ENCODE data around the gene MAMLD1.
"Not testable (repeated sequence)": the region's sequence is repeated elsewhere in the genome, so short reads cannot be mapped to it uniquely, and the experiment has no call there.

MAMLD1 gene

GRCh38 chrX:150362599-150363481, at the start of gene MAMLD1:
MAMLD1 (plus strand) TSS chrX:150363317; CDS start chrX:150445517, 82,200 bp downstream.
- DNase-seq (ENCODE audit: low read depth in 2 of 2), result no peak

- DNase-seq (ENCODE audit: low read depth in 2 of 2), result no peak
These were observed 49.6 kb upstream of the MAMLD1 start for GRCh38 chrX:150313514-150313913.

GRCh38 chrX:150314186-150314585, 48.9 kb upstream of the MAMLD1 start:
- no peak for DNase-seq (ENCODE audit: low read depth in 2 of 2)

GRCh38 chrX:150316564-150316963, 46.6 kb upstream of the MAMLD1 start:
- no peak for DNase-seq (ENCODE audit: low read depth in 2 of 2)

GRCh38 chrX:150323020-150323419, 40.1 kb upstream of the MAMLD1 start:
- no peak for DNase-seq (ENCODE audit: low read depth in 2 of 2)

- DNase-seq (ENCODE audit: low read depth in 2 of 2), result no peak
These were observed 38.9 kb upstream of the MAMLD1 start for GRCh38 chrX:150324035-150324728.

- no peak for DNase-seq (ENCODE audit: low read depth in 2 of 2)
These were observed 38.2 kb upstream of the MAMLD1 start for GRCh38 chrX:150324919-150325318.

- no peak for DNase-seq (ENCODE audit: low read depth in 2 of 2)
These were observed 36.4 kb upstream of the MAMLD1 start for GRCh38 chrX:150326541-150327247.

- no peak for DNase-seq (ENCODE audit: low read depth in 2 of 2)
These were observed 33.8 kb upstream of the MAMLD1 start for GRCh38 chrX:150329282-150329681.

- DNase-seq (ENCODE audit: low read depth in 2 of 2), result no peak
These were observed 33.2 kb upstream of the MAMLD1 start for GRCh38 chrX:150329868-150330267.

GRCh38 chrX:150332023-150332422, 31.1 kb upstream of the MAMLD1 start:
- DNase-seq (ENCODE audit: low read depth in 2 of 2), result no peak

GRCh38 chrX:150334100-150334499, 29.0 kb upstream of the MAMLD1 start:
- no peak for DNase-seq (ENCODE audit: low read depth in 2 of 2)

- DNase-seq (ENCODE audit: low read depth in 2 of 2), result no peak
These were observed 28.1 kb upstream of the MAMLD1 start for GRCh38 chrX:150334981-150335380.

- DNase-seq (ENCODE audit: low read depth in 2 of 2), result no peak
These were observed 26.1 kb upstream of the MAMLD1 start for GRCh38 chrX:150337026-150337425.

- DNase-seq (ENCODE audit: low read depth in 2 of 2), result no peak
These were observed 25.6 kb upstream of the MAMLD1 start for GRCh38 chrX:150337536-150337935.

- DNase-seq (ENCODE audit: low read depth in 2 of 2), result no peak
These were observed 24.5 kb upstream of the MAMLD1 start for GRCh38 chrX:150338615-150339014.

GRCh38 chrX:150339736-150340135, 23.4 kb upstream of the MAMLD1 start:
- no peak for DNase-seq (ENCODE audit: low read depth in 2 of 2)

GRCh38 chrX:150340326-150340725, 22.8 kb upstream of the MAMLD1 start:
- not testable (repeated sequence) for DNase-seq (ENCODE audit: low read depth in 2 of 2)

- no peak for DNase-seq (ENCODE audit: low read depth in 2 of 2)
These were observed 15.6 kb upstream of the MAMLD1 start for GRCh38 chrX:150347471-150347870.

GRCh38 chrX:150348365-150348764, 14.8 kb upstream of the MAMLD1 start:
- DNase-seq (ENCODE audit: low read depth in 2 of 2), result no peak

GRCh38 chrX:150352114-150352513, 11.0 kb upstream of the MAMLD1 start:
- no peak for DNase-seq (ENCODE audit: low read depth in 2 of 2)

- DNase-seq (ENCODE audit: low read depth in 2 of 2), result no peak
These were observed 10.5 kb upstream of the MAMLD1 start for GRCh38 chrX:150352581-150352980.

Measured in stimulated activated CD8-positive, alpha-beta memory T cell treated with anti-CD3 and anti-CD28 coated beads, Interleukin-7, amount 100 ng/mL, for 1 hour (primary cell).